Measurements from ENCODE around the gene AGBL4.

The AGBL4 gene

DNA sequence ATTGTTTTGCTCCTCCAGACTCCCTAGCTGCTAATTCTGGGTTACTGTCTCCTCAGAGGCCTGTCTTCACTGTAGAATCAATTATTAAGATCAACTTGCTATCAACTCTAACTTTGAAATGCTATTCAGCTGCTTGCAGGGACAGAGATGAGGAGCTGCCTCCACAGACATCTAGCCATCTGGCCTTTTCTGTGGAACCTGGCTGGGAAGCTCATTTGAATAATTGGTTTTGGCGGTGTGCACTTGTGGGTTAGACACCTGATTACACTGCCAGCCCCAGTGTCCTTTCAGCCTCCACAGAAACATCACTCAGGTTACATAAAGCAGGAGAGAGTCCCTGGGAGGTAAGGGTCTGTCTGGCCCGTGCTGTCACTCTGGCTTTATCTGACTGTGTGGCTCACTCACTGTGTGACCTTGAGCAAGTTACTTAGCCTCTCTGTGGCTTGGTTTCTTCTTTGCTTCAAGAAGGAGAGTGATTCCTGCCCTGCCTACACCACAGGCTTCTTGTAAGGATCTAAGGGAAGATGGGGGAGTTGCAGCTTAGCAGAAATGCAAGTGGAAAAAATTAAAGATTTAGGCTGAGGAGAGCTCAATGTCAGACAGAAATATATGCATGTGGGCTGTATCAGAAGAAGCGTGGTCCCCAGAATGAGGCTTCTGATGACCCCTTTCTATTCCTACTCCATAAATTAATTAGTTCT, 1378.7 kb downstream of the AGBL4 start:
- no peak for DNase-seq (ENCODE audit: low read depth)

DNA sequence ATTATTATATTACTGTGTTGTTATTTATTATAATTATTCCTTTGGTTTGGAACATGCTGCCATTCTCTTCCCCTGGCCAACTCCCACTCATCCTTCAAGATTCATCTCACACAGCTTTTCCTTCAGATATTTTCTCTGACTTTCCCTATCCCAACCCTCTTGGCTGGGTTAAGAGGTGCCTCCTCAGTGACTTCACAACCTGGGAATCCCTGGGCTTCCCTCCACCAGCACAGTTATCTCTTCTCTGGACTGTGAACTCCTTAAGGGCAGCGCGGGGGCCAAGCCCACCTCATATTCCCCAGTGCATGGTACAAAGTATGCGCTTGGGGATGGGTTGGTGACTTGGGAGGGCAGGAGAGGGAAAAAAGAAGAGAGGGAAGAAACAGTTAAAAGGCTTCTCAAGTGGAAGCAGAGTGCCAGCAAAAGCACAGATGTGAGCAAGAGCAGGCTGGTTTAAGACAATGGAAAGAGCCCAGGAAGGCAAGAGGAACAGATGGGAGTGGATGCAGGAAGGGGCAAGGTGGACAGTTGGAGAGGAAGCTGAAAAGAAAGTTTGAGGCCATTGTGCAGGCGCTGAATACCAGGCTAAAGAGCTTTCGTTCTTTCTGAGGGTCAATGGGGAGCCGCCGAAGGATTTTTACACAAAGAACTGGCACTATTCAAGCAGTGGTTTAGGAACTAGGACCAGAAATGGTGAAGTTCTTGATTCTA, 1379.4 kb downstream of the AGBL4 start:
- DNase-seq (ENCODE audit: low read depth): no peak

DNA sequence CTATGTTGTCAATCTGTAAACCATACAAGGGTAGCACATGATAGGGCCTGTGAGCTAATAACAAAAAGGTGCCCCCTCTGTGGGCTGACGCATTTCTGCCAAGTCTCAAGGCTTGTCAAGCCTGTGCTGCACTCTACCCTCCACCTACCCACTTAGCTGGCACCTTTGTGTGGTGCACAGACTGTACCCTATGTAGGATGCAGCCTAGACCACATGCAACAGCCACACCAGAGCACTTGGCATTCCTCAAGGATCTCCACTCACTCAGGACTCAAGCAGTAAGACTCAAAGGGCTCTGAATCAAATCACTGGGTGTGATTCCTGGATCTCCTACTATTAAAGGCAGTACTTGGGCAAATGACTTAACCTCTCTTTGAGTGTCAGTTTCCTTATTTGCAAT, 1380.6 kb downstream of the AGBL4 start:
- no peak for DNase-seq (ENCODE audit: low read depth)

DNA sequence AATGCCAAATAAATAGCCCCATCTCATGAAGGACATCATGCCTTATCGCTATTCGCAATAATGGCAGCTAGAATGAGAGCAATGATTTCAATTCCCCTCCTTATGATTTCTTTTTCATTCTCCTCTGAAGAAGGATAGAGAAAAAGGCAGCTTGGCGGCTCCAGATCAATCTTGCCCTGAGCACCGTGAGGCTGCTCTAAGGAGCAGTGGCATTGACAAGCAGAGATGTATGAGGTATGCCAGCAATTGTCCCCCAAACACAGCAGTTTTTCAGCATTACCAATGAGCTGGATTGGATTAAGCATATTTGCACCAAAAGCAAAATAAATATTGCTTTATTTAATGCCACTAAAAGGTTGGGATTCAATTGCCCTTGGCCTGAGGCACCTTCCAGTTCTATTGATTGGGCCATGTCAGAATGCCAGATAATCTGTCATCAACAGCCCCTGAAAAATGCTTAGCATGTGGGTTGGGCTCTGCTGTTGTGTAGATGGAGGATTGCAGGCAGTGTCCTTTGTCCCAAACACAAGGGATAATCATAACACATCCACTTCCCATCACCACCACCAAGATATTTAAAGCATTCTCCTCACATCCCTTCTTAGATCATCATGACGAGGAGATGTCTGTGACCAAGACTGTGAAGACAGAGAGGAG, 1382.8 kb downstream of the AGBL4 start:
- DNase-seq (ENCODE audit: low read depth): no peak

DNA sequence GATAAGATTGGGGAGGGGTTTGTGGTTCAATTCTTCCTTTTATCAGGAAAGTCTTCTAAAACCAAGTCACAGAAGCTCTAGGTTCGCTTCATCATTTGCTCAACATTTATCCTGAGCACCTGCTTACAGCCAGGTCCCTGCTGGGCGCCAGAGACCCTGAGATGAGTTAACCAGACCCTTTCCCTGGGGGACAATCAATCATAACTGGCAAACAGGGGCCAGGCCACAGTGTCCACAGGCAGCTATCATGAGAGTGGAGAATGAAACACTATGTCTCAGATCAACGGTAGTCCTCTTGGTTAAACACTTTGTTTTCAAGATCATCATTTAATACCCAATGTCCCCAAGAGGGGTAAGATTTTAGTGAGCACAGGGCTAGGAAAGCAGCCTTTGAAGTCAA, 1393.9 kb downstream of the AGBL4 start:
- DNase-seq (ENCODE audit: low read depth): no peak

DNA sequence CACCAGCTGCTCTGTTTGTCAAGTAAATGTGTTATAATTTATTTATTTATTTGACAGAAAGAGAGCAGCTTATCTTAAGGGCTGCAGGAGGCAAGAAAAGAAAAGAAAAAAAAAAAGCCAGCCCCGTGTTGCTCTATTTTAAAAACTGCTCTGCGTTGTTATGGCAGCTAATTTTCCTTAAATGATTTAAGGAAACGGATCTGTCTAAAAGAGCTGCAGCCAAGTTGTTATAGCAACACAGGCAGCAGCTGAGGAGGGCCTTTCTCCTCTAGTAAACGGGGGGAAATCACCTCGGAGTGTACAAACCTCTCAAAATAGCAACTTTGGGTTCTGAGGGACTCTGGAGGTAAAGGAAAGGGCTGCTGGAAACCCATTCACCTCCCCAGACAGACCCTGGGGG, 1396.3 kb downstream of the AGBL4 start:
- DNase-seq (ENCODE audit: low read depth): no peak

DNA sequence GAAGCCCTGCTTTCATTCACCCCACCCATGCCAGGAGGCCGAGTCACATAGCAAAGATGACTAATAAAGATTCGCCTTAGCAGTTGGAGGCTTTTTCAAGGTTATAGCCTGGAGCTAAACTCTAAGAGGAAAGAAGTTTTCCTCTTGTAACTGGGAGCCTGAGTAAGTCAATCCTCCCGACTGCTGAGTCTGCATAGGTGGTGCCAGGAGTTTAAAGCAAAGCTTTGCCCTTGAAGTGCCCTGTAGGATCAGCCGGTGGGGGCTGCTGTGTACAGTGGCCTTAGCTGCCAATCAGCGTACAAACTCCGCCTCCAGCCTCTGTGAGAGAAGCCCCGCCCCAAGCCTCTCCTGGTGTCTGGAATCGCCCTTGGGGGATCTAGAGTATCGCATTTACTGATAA, 1404.2 kb downstream of the AGBL4 start:
- no peak for DNase-seq (ENCODE audit: low read depth)

DNA sequence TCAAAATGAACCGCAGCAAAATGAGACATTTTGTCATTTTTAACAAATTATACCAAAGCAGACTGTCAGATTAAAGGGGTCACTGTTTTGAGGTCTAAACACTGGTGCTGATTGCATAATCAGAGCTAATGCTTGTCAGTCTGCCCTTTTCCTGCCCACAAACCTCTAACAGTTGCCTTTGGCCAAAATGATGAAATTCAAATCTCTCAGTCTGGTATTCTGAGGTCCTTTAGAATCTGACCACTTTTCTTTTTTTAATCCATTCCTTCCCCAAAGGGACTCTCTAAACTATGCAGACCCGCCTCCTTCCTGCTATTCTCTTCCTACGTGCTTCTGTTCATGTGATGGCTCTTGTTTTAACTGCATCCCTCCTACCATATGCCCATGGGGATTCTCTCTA, 1406.5 kb downstream of the AGBL4 start:
- no peak for DNase-seq (ENCODE audit: low read depth)

DNA sequence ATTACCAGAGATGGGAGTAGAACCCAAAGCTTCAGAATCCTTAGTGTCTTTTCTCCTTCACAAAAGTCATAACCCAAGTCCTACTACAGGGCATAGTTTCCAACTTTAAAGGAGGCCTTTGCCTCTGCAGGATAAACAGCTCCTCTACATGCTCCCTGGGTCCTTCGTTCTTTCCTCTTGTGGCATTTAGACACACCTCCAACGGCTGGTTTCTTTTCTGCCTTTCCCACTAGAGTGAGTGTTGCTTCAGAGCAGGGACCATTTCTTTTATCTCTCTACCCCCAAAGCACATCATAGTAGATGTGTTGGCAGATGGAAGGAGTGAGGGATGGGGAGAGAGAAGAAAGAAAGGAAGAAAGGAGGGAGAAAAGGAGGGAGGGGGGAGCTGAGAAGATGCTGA, 1407.0 kb downstream of the AGBL4 start:
- no peak for DNase-seq (ENCODE audit: low read depth)

DNA sequence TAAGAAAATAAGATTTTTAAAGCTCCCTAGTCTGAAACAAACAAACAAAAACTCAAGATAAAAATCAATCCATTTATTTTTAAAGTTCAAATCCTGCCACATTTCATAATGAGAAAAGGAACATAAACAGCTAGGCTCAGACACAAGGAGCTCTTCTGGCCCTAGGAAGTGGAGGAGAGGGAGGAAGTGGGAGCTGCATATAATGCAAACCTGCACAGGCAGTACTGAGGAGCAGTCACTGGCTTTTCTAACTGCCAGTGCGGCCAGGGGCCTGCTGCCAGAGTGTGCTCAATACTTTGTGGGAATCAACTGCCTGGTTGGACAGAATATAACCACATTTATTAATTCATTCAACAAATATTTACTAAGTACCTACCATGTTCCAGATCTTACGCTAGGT, 1411.9 kb downstream of the AGBL4 start:
- no peak for DNase-seq (ENCODE audit: low read depth)

DNA sequence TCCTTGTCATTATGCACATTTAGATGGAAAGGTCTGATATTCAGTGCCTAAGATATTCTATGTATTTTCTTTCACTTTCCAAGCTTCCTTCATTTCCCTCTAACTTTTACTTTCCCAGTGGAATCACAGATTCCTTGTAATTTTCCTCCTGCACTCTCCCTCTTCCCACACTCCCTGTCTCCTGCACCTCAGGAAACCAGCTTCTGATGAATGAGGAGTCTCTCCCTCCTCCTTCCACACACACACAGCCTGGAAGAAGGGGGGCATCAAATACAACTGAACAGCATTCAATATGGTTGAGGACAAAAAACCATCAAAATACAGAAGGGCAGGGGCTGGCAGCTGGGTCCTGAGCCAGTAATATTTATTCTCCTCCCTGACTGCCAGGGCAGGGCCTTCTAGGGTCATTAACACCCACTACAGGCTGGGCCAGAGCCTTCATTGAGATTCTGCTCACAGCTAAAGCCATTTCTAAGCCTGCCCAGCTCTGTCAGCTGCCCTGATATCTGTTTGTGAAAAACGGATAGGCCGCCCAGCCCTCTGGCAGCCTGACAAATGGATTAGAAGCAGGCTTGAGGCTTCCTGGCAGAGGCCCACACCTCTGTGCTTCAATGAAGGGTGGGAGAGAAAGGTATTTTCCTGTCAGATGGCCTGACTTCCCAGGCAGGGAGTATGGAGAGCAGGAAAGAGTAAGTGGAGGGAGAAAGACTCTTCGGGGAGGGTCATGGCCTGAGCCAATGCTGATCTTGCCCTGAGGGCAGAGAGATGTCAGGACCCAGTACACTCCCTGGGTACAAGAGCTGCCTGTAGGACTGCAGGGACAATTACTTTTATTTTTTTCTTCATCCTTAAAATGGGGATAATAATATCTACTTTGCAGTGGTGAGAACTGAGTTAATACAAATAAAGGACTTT, 1412.9 kb downstream of the AGBL4 start:
- DNase-seq (ENCODE audit: low read depth): no peak

DNA sequence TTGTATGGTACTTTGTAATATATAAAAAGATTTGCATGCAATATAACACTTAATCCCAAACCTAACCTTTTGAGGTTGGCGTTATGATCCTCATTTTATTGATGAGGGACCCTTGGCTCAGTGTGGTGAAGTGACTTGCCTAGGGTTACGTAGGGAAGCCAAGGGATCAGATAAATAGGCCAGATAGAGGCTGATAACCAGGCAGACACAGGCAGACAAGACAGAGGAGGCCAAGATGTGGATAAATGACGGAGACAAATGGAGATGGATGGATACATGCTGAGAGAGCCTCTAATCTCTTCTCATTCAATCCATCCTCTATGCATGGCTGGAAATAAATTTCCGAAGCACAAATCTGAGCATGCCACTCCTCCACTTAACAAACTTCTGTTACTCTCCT, 1414.9 kb downstream of the AGBL4 start:
- DNase-seq (ENCODE audit: low read depth): no peak

DNA sequence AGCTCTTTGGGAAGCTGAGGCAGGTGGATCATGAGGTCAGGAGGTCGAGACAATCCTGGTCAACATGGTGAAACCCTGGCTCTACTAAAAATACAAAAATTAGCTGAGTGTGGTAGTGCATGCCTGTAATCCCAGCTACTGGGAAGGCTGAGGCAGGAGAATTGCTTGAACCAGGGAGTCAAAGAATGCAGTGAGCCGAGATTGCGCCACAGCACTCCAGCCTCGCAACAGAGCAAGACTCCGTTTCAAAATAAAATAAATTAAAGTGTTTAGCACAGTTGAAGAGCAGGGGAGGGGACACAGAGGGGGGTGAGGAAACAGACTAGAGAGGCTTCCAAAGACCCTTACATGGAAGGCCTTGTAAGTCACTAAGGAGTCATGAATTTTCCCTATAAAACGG, 1420.5 kb downstream of the AGBL4 start:
- no peak for DNase-seq (ENCODE audit: low read depth)

DNA sequence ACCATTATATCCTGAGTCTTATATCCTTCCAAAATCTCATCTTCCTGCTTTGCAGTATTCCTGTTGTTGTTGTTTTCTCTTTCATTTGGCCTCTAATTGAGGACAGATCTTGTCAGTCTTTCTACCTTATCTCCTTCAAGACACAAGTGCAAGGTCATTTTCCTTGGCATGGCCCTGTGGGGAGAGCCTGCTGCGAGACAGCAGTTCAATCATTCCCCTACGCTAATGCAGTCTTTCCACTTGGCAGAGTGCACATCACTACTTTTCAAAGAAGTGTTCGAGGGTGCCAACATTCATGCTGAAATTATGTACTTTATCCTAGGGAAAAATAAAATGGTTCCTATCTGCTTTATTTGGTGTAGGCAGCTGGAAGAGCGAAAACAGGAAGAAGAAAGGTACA, 1421.4 kb downstream of the AGBL4 start:
- no peak for DNase-seq (ENCODE audit: low read depth)

DNA sequence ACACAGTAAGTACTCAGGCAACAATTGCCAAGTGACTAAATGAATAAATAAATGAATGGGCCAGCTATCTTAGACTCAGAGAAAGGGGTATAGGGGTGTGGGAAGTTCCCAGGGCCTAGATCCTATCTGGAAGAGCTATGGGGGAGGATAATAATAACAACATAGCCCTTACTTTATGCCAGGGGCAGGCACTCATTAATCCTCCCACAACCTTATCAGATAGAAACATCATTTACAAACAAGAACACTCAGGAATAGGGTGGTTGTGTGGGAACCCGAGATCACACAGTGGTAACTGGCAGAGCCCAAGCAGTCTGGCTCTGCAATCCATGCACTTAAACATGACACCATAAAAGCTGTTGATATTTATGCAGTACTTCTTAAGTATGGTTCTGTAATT, 1423.6 kb downstream of the AGBL4 start:
- DNase-seq (ENCODE audit: low read depth): no peak

DNA sequence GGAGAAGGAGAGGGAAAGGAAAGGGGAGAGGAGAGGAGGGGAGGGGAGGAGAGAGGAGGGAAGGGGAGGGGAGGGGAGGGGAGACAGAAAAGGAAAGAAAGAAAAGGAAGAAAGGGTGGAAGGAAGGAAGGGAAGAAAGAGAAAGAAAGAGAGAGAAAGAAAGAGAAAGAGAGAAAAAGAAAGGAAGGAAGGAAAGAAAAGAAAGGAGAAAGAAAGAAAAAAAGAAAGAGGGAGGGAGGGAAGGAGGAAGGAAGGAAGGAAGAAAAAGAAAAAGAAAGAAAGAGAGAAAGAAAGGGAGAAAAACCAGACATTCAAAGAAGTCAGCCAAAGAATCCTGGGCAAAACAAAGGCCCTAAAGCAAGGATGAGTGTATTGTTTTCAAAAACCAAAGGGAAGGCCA, 1426.1 kb downstream of the AGBL4 start:
- DNase-seq (ENCODE audit: low read depth): no peak

DNA sequence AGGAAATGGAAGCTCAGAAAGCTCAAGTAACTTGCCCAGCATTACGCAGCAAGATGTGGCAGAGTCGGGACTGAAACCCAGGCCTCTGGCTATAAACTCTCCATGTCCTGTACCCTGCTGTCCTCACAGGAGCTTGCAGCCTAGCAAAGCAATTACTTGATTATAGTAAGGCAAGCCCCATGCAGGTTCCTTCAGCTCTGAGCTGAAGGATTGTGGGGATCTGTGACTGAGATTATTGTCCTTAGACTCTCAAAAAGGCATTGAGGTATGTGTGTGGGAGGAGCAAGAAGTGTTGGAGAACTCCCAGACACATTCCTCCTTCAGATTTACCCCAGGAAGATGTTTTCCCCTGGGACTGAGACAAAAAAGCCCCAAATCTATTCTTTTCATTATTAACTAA, 1427.7 kb downstream of the AGBL4 start:
- DNase-seq (ENCODE audit: low read depth): no peak

DNA sequence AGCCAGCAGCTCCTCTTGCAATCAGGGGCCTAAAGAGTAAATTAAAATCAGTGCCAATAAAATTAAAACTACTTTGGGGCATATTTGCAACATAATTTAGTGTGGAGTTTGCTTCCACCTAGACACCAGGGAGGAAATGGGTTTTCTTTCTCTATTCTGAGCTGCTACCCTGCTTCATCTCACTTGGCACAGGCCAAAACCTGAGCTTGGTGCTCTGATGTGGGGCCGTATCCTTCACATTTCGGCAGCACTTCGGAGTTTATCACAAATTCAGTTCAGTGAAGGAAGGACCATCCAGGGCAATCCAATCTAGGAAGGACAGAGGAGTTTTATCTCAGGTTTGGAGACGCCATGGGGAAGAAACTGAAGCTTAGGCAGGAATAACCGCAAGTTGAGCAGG, 1428.1 kb downstream of the AGBL4 start:
- no peak for DNase-seq (ENCODE audit: low read depth)

DNA sequence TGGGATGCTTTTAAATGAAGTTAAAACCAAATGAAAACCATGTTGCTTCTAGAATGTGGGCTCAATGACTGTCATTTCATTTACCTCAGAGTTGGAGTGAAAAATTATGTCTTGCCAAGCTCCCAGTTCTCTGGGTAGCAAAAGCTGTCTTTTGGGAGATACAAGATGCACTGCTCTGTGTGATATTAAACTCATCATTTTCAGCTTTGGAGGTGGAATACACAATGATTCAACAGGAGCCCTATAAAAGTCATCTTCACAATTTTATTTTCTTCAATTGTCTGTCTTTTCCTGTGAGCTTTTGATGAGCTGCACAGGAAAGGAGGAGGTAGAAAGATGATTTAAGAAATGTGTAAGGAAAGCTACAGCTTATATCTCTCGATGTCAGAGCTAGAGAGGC, 1431.4 kb downstream of the AGBL4 start:
- DNase-seq (ENCODE audit: low read depth): no peak

DNA sequence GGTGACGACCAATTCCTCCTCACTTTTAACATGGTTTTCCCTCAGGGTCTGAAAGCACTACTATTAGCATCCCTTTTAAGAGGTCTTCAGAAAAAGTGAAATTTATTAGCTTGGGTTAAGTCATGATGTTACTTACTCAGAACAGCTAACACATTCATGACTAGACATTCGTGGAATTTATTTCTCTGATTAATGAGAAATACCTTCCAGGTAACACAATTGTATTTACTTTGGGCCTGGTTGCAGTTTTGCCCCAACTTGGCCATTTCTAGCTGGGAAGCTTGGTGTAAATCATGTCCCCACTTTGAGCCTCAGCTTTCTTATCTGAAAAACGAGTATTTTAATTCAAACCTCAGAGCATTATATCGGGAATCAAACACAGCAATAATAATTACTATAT, 1432.6 kb downstream of the AGBL4 start:
- DNase-seq (ENCODE audit: low read depth): no peak

DNA sequence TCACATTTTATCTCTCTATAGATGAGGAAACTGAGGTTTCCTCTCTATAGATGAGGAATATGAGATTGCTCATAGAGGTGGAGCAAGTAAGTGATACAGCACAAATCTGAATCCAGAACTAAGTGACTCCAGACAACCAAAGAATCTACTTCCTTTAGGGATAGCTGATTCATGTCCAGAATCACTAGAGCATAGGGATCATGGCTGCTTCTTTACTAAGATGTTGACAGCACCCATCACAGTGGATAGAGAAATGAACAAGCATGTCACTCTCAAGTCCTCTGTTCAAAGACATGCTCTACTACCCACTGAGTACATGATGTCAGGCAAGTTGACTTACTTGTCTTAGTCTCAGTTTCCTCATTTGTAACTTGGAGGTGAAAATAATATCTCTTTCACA, 1435.7 kb downstream of the AGBL4 start:
- no peak for DNase-seq (ENCODE audit: low read depth)

DNA sequence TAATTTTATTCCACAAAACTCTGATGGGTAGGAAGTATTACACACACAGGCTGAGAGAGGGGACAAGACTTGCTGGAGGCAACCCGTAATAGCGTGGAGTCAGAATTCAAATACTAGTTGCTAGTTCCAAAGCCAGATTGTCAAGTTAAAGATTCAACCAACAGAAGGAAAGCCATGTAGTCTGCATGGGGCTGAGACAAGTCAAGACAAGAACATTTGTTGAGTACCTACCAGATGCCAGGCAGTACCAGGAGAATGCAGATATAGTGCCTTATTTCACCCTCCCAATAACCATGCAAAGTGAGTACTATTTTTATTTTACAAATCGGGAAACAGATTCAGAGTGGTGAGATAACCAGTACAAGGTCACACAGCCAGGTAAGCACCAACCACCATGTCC, 1441.3 kb downstream of the AGBL4 start:
- no peak for DNase-seq (ENCODE audit: low read depth)

DNA sequence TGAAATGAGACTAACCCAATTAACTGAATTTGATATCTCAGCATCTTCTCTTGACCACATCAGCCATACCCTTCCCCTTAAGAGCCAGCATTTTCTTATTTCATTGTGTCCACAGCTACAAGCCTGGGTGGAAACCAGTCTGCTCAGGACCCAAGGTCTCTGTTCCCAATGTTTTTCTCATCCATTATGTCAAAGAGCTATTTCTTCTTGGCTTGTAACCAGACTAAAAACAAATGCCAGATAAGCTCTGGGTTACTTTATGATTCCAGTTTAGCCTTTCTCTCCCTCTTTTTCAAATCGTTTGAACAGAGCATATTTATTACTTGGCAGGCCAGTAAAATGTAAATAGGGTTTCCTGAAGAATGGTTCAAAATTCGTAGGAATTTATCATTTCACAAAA, 1442.5 kb downstream of the AGBL4 start:
- no peak for DNase-seq (ENCODE audit: low read depth)
